Islet precursor cell (in vitro differentiated cells): ENCODE data around the gene ST6GAL1.
"Not testable (repeated sequence)": the region's sequence is repeated elsewhere in the genome, so short reads cannot be mapped to it uniquely, and the experiment has no call there.

Experiments used
- DNase-seq: peaks from one replicate; pipeline ENCODE4 v3.0.0-alpha.2; 2018

ST6GAL1 gene, protein sequence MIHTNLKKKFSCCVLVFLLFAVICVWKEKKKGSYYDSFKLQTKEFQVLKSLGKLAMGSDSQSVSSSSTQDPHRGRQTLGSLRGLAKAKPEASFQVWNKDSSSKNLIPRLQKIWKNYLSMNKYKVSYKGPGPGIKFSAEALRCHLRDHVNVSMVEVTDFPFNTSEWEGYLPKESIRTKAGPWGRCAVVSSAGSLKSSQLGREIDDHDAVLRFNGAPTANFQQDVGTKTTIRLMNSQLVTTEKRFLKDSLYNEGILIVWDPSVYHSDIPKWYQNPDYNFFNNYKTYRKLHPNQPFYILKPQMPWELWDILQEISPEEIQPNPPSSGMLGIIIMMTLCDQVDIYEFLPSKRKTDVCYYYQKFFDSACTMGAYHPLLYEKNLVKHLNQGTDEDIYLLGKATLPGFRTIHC

GRCh38 chr3:186930143-186930640 is at the start of gene ST6GAL1:
ST6GAL1 (plus strand) TSS chr3:186930526; CDS start chr3:187042704, 112,178 bp downstream.
- DNase-seq: peak; percentile 88

DNA sequence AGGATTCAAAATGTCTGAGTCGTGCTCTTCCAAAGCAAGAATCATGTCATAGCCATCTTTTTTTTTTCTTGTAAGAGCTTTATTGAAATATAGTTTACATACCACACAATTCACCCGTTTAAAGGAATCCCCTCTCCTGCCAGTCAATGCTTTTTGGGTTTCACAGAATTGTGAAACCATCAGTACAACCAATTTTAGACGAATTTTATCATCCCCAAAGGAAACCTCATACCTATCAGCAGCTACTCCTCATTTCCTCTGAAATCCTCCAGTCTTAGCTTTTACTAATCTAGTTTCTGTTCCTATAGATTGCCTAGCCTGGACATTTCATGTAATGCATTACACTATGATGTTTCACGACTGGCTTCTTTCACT is 48.2 kb upstream of the ST6GAL1 start:
- DNase-seq: no peak

- peak; percentile 78 for DNase-seq
These were observed 47.2 kb upstream of the ST6GAL1 start for GRCh38 chr3:186882881-186883685.

GRCh38 chr3:186883686-186884058 is 46.7 kb upstream of the ST6GAL1 start:
- DNase-seq: no peak

DNA sequence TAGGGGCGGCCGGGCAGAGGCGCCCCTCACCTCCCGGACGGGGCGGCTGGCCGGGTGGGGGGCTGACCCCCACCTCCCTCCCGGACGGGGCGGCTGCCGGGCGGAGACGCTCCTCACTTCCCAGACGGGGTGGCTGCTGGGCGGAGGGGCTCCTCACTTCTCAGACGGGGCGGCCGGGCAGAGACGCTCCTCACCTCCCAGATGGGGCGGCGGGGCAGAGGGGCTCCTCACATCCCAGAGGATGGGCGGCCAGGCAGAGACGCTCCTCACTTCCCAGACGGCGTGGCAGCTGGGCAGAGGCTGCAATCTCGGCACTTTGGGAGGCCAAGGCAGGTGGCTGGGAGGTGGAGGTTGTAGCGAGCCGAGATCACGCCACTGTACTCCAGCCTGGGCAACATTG is 45.5 kb upstream of the ST6GAL1 start:
- not testable (repeated sequence) for DNase-seq

GRCh38 chr3:186886202-186886981 is 43.9 kb upstream of the ST6GAL1 start:
- peak; percentile 74 for DNase-seq

DNA sequence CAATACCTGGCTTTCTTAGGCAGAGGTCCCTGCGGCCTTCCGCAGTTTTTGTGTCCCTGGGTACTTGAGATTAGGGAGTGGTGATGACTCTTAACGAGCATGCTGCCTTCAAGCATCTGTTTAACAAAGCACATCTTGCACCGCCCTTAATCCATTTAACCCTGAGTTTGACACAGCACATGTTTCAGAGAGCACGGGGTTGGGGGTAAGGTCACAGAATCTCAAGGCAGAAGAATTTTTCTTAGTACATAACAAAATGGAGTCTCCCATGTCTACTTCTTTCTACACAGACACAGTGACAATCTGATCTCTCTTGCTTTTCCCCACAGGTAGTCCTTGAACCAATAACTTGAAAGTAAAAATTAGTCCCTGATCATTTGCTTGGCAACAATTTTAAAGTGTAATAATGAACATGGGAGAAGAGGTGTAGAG is 42.8 kb upstream of the ST6GAL1 start:
- not testable (repeated sequence) for DNase-seq

- no peak for DNase-seq
These were observed 41.8 kb upstream of the ST6GAL1 start for GRCh38 chr3:186888569-186888968.

DNA sequence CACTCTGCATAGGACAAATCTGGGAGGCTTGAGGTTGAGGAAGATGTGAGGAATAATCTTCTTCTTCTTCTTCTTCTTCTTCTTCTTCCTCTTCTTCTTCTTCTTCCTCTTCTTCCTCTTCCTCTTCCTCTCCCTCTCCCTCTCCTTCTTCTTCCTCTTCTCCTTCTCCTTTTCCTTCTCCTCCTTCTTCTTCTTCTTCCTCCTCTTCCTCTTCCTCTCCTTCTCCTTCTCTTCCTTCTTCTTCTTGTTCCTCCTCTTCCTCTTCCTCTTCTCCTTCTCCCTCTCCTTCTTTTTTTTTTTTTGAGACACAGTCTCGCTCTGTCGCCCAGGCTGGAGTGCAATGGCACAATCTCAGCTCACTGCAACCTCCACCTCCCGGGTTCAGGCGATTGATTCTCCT is 40.6 kb upstream of the ST6GAL1 start:
- not testable (repeated sequence) for DNase-seq

DNA sequence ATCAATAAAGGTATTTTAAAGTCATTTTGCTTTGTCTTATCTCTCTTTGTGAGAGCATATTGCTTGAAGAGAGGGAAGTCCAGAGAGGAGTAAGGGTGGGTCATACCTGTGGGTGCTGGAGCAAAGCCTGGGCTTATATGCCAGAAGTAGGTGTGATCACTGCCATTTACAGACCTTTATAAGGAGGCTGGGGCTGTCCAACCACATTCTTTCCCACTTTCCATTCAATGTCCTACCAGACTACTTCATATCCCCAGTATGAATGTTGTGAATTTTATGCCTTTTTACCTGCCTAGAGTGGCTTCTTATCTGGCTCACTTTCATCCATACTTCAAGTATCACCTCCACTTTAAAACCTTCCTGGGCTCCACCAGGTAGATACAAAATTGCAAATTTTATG is 39.4 kb upstream of the ST6GAL1 start:
- DNase-seq: no peak

- not testable (repeated sequence) for DNase-seq
These were observed 37.3 kb upstream of the ST6GAL1 start for GRCh38 chr3:186893071-186893470.

- DNase-seq: no peak
These were observed 34.9 kb upstream of the ST6GAL1 start for GRCh38 chr3:186895406-186895805.

GRCh38 chr3:186896006-186896405 is 34.3 kb upstream of the ST6GAL1 start:
- DNase-seq: no peak

DNA sequence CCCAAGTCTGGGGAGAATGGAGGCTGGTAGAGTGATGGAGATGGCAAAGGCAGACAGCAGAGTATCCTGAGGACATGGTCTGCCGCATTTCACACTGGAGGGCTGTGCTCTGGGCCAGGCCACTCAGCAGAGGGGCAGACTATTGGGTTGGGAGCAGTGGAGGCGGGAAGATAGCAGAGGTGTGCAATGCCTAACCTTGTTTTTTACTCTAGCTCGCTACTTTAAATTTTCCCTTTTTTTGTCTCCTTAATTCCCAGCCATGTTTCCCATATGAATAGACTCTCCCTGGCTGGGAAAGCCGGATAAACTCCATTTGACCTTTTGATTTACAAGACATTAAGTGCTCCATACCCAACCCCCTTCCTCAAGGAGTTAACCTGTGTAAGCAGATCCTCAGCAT is 33.5 kb upstream of the ST6GAL1 start:
- DNase-seq: no peak

DNA sequence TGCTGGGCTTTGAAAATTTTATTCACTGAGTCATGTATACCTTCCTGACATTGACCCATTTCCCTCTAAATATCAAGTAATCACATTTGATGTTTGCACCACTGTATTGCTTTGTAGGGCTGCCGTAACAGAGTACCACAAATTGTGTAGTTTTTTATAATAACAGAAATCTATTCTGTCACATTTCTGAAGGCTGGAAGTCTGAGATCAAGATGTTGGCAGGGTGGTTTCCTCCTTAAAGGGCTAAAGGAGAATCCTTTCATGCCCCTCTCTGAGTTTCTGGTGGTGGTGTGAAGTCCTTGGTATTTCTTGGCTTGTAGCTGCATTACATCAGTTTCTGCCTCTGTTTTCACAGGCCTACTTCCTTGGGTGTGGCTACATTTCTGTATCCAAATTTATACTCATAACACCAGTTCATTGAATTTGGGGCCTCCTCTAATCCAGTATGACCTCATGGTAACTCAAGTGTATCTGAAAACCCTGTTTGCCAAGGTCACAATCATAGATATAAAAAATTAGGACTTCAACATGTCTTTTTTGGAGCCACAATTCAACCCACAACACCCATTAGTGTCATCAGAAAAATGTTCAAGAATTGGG is 29.1 kb upstream of the ST6GAL1 start:
- no peak for DNase-seq

DNA sequence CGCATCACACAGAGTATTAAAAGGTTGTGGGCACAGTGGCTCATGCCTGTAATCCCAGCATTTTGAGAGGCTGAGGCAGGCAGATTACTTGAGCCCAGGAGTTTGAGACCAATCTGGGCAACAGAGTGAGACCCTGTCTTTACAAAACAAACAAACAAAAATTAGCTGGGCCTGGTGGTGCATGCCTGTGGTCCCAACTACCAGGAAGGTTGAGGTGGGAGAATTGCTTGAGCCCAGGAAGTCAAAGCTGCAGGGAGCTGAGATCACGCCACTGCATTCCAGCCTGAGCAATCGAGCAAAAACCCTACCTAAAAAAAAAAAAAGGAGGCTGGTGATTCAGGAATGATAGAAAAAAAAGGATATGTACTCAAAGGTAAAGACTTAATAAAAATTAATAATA is 28.2 kb upstream of the ST6GAL1 start:
- peak; percentile 71 for DNase-seq

DNA sequence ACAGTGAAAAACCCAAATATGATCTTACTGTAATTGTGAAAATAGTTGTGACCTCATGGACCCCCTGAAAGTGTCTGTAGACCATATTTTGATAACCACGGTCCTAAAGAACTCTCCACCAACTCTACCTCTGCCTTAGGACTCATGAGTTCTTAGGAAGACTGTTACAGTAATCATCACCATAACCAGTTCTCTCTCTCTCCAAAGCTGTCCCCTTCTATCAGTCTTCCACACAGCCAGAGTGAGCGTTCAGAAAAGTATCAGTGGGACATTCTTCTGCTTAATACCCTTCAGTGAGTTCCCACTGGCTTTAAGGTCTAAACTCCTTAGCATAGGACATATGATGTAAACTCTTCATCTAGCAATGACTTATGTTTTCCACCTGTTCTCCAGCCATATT is 27.6 kb upstream of the ST6GAL1 start:
- DNase-seq: no peak

DNA sequence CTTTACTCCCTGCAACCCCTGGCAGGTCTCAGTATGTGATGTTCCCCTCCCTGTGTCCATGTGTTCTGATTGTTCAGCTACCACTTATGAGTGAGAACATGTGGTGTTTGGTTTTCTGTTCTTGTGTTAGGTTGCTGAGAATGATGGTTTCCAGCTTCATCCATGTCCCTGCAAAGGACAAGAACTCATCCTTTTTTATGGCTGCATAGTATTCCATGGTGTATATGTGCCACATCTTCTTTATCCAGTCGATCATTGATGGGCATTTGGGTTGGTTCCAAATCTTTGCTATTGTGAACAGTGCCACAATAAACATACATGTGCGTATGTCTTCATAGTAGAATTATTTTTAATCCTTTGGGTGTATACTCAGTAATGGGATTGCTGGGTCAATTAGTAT is 26.6 kb upstream of the ST6GAL1 start:
- not testable (repeated sequence) for DNase-seq

GRCh38 chr3:186907075-186907474 is 23.3 kb upstream of the ST6GAL1 start:
- not testable (repeated sequence) for DNase-seq

- peak; percentile 56 for DNase-seq
These were observed 21.1 kb upstream of the ST6GAL1 start for GRCh38 chr3:186909078-186909853.
